Muscle layer of colon (tissue), 2 donors: Measurements from ENCODE around the gene PAK2.
"Not testable (repeated sequence)": the region's sequence is repeated elsewhere in the genome, so short reads cannot be mapped to it uniquely, and the experiment has no call there.

ENCODE experiments used
- H3K27ac ChIP-seq: one replicate; pipeline ENCODE4 v1.7.0; 2013; ENCODE audit warnings: low read depth, mild to moderate bottlenecking, low read length, moderate library complexity
- H3K27me3 ChIP-seq, 2 donors: one replicate each; pipeline ENCODE4 v1.7.0; 2013; ENCODE audit warnings: low read length in 2 of 2, mild to moderate bottlenecking in 2 of 2; ENCODE audit not compliant: insufficient read depth in 2 of 2, control insufficient read depth in 1 of 2
- H3K36me3 ChIP-seq: one replicate; pipeline ENCODE4 v1.7.0; 2013; ENCODE audit warnings: mild to moderate bottlenecking, low read length; ENCODE audit not compliant: insufficient read depth
- H3K4me1 ChIP-seq: one replicate; pipeline ENCODE4 v1.7.0; 2013; ENCODE audit warnings: mild to moderate bottlenecking, low read length; ENCODE audit not compliant: insufficient read depth
- H3K4me3 ChIP-seq, 2 donors: one replicate each; pipeline ENCODE4 v1.7.0; 2013; ENCODE audit warnings: low read length in 2 of 2, low read depth in 1 of 2, mild to moderate bottlenecking in 1 of 2, moderate library complexity in 1 of 2
- H3K9ac ChIP-seq: one replicate; pipeline ENCODE4 v1.7.0; 2013; ENCODE audit warnings: low read length
- H3K9me3 ChIP-seq: one replicate; pipeline ENCODE4 v1.7.0; 2013; ENCODE audit warnings: mild to moderate bottlenecking, low read length
- donor health status: abdominal sarcoma.
- donor health status: Adenocarcinoma of cecum.

Gene PAK2

GRCh38 chr3:196740481-196741248 lies 1.0 kb downstream of the PAK2 start:
- H3K4me1 ChIP-seq: peaks cover 13% of the 10 kb centered on the region
- H3K9ac ChIP-seq: peak overlapping the region; percentile 91
- no peaks in the 10 kb centered on the region for H3K27me3 ChIP-seq
- H3K4me3 ChIP-seq: peak overlapping the region; percentile 80 to 91
- H3K27ac ChIP-seq: peak overlapping the region; percentile 97
- H3K9me3 ChIP-seq: no peaks in the 10 kb centered on the region
- H3K36me3 ChIP-seq: no peaks in the 10 kb centered on the region

- Histone ChIP-seq H3K36me3 (no peaks in the 10 kb centered on the region), H3K9ac (peak overlapping the region; percentile 91), H3K9me3 (no peaks in the 10 kb centered on the region), H3K27me3 (no peaks in the 10 kb centered on the region), H3K4me3 (peak overlapping the region; percentile 80 to 91), H3K27ac (peak overlapping the region; percentile 97), H3K4me1 (peaks cover 13% of the 10 kb centered on the region)
These were observed 1.7 kb downstream of the PAK2 start for GRCh38 chr3:196741249-196741889.

GRCh38 chr3:196743569-196743968 lies 3.9 kb downstream of the PAK2 start:
- peaks cover 13% of the 10 kb centered on the region for H3K4me1 ChIP-seq
- H3K27me3 ChIP-seq, H3K9ac ChIP-seq, H3K9me3 ChIP-seq, H3K36me3 ChIP-seq, H3K27ac ChIP-seq, H3K4me3 ChIP-seq: not testable (repeated sequence)

GRCh38 chr3:196749125-196749524 lies 9.5 kb downstream of the PAK2 start:
- H3K27me3 ChIP-seq: no peaks in the 10 kb centered on the region
- H3K4me3 ChIP-seq: no peak overlapping the region
- H3K9ac ChIP-seq: no peak overlapping the region
- H3K9me3 ChIP-seq: no peaks in the 10 kb centered on the region
- no peaks in the 10 kb centered on the region for H3K36me3 ChIP-seq
- H3K4me1 ChIP-seq: no peaks in the 10 kb centered on the region
- H3K27ac ChIP-seq: no peak overlapping the region

GRCh38 chr3:196753201-196753600 lies 13.5 kb downstream of the PAK2 start:
- no peaks in the 10 kb centered on the region for H3K4me1 ChIP-seq
- peaks cover 4% of the 10 kb centered on the region for H3K36me3 ChIP-seq
- no peak overlapping the region for H3K4me3 ChIP-seq
- no peaks in the 10 kb centered on the region for H3K27me3 ChIP-seq
- H3K9me3 ChIP-seq: peaks cover 7% of the 10 kb centered on the region
- H3K9ac ChIP-seq: no peak overlapping the region
- H3K27ac ChIP-seq: no peak overlapping the region

GRCh38 chr3:196754091-196754981 lies 14.7 kb downstream of the PAK2 start:
- Histone ChIP-seq H3K27me3 (no peaks in the 10 kb centered on the region), H3K4me3 (no peak overlapping the region), H3K27ac (no peak overlapping the region), H3K9me3 (peaks cover 7% of the 10 kb centered on the region), H3K36me3 (peaks cover 4% of the 10 kb centered on the region), H3K4me1 (no peaks in the 10 kb centered on the region), H3K9ac (no peak overlapping the region)

- Histone ChIP-seq H3K9me3 (peaks cover 7% of the 10 kb centered on the region), H3K36me3 (peaks cover 4% of the 10 kb centered on the region), H3K27me3 (no peaks in the 10 kb centered on the region), H3K4me1 (no peaks in the 10 kb centered on the region), H3K9ac (no peak overlapping the region), H3K27ac (no peak overlapping the region), H3K4me3 (no peak overlapping the region)
These were observed 17.1 kb downstream of the PAK2 start for GRCh38 chr3:196756732-196757131.

GRCh38 chr3:196757876-196758739 lies 18.5 kb downstream of the PAK2 start:
- Histone ChIP-seq H3K27ac (no peak overlapping the region), H3K9me3 (peaks cover 7% of the 10 kb centered on the region), H3K36me3 (peaks cover 4% of the 10 kb centered on the region), H3K4me3 (no peak overlapping the region), H3K27me3 (no peaks in the 10 kb centered on the region), H3K4me1 (no peaks in the 10 kb centered on the region), H3K9ac (no peak overlapping the region)

- Histone ChIP-seq H3K27ac (no peak overlapping the region), H3K4me1 (no peaks in the 10 kb centered on the region), H3K9me3 (no peaks in the 10 kb centered on the region), H3K9ac (no peak overlapping the region), H3K36me3 (no peaks in the 10 kb centered on the region), H3K27me3 (no peaks in the 10 kb centered on the region), H3K4me3 (no peak overlapping the region)
These were observed 23.5 kb downstream of the PAK2 start for GRCh38 chr3:196763179-196763578.

- Histone ChIP-seq H3K9me3 (no peaks in the 10 kb centered on the region), H3K27me3 (no peaks in the 10 kb centered on the region), H3K9ac (no peak overlapping the region), H3K4me1 (no peaks in the 10 kb centered on the region), H3K36me3 (no peaks in the 10 kb centered on the region), H3K27ac (no peak overlapping the region), H3K4me3 (no peak overlapping the region)
These were observed 25.8 kb downstream of the PAK2 start for GRCh38 chr3:196765454-196765853.
